Ammon's horn (tissue), 1 donor: ENCODE data around the gene BPIFB2.

Experiments used
- DNase-seq: peaks from one replicate; pipeline ENCODE4 v3.0.0-alpha.2; 2016; ENCODE audit warnings: low spot score

Gene BPIFB2

DNA sequence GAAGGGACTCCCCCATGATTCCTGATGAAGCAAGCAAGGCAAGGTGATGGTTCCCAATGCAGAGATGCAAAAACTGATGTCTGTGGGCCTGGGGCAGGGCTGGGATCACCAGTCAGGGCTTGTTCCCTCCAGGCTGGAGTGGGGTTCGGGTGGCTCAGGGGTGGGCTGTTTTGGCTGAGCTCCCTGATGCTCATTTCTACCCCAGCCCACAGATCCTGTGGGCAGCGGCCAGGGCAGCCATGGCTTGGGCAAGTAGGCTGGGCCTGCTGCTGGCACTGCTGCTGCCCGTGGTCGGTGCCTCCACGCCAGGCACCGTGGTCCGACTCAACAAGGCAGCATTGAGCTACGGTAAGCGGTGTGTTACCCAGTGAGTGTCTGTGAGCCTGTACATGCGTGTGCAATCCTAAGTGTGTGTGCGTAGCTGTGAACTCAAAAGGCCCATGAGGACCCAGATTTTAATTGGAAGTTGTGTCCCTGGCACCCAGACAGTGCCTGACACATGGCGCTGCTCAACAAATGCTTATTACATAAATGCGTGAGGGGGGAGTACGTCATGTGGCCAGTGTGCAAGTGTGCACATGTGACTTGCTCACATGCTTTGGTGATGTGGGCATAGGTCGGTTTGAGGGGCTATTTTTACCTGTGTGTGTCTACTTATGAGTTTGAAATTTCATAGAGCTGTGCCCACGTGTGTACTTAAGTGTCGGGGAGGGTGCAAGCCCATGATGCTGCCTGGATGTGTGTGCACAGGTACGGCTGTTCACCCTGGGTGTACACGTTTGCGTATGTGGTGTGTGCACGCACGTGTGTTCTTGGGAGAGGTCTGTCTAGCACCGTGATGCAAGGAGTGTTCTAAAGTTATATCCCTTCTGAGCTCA lies 1.1 kb downstream of the BPIFB2 start:
- DNase-seq, result no peak

DNA sequence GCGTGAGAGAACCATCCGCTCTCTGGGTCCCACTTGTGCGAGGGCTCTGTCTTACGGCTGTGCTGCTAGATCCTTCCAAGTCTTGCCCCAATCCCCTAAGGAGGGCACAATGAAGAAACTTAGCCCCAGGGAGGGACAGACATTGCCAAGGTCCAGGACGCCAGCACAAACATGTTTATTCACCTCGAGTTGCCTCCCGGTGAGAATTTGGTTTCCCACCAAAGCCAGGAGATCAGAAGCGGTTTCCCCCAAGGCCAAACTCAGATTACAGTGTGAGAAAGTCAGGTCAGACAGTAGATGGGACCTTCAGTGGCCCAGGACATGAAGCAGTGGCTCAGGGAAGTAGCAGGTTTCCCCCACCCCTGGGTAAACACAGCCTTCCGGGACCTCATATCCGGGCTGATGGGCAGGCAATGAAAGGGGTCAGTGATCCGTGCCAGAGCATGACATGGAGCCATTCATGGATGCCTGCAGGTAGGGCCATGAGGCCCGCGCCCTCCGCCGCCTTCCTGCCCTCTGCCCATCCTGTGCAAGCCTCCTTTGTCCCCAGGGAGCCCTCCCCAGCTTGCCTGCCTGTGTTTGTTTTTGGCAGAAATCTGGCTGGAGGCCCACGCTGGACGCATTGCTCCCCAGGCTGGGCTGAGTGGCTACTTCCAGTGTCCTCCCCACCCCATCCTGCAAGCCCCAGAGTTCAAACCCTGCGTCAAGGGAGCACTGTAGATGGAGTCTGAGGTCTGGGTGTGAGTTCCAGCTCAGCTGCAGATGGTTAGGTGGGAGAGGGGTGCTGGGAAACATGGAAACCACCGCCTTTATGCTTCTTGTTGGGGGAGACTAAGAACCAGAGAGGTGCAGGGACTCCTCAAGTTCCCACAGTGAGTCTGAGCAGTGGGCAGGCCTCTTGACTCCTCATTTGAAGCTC lies 2.0 kb downstream of the BPIFB2 start:
- no peak for DNase-seq

DNA sequence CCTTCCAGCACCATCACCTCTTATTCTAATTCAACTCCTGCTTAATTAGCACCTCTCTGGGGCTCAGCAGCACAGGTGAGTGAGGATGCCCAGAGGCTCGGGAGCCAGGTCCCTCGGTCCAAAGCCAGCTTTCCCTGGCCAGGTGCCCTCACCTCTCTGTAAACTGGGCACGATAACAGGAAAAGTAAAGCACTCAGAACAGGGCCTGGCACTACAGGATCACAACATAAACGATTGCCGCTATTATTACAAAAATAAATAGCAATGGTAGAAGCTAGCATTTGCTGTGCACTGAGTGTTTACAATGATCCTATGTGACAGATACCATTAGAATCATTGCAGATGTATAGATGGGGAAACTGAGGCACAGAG lies 2.6 kb downstream of the BPIFB2 start:
- DNase-seq, result no peak

DNA sequence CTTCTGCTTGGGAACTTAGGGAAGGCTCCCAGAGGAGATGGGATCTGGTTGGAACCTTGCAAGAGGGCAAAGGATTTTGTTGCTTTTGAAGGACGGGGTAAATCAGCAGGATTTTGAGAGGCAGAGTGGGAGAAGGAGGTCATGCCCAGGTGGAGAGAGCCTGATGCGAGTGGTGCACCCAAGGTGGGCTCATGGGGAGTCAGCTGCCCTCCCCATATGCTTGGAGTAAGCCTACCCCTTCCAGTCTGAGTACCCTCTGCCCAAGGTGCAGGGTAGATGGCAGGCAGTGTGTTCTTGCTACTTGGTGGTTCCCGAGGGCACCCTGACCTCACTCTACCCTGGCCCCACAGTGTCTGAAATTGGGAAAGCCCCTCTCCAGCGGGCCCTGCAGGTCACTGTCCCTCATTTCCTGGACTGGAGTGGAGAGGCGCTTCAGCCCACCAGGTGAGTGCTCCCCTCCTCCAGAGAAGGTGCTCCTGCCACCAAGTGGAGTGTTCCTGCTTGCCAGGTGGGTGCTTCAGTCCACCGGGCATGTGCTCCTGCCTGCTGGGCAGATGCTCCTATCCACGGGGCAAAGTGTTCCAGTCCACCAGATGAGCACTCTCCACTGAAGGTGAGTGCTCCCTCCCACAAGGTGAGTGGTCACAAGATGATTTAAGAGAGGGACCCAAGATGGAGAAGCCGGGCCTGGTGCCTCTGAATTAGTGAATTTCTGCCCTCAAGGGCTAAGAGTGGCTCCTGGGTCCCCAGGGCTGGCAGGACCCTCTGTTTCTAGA lies 3.4 kb downstream of the BPIFB2 start:
- no peak for DNase-seq

DNA sequence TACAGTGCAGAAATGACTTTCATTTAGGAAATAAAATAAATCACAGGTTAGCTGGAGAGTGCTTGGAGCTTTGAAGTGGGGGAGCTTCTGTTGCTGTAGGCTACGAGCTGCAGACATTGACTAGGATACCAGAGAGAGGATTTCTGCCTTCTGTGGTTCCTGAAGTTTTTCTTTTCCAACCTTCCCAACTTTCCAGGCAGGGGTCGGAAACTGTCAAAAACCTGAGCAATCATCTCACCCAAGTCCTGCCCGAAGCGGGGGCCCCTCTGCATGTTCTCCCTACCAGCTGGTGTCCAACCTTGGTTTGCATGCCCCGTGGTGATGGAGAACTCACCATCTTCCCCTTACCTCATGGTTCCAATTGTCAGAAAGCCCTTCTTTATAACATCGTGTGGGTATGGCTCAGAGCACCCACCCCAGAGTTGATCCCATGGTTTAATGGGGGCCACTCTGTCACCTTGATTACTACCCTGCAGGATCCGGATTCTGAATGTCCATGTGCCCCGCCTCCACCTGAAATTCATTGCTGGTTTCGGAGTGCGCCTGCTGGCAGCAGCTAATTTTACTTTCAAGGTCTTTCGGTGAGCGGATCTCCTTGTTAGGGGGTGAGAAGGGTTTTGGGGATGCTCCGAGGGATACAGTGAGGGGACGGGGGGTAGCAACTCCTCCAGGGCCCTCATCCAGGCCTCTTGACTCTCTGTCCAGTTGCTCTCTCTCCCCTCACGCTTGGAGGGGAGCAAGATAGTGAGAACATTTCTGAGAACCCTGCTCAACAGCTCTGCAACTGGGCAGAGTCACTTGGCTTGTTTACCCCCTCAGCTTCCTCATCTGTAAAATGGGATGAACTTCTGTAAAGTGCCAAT lies 5.1 kb downstream of the BPIFB2 start:
- DNase-seq, result no peak

DNA sequence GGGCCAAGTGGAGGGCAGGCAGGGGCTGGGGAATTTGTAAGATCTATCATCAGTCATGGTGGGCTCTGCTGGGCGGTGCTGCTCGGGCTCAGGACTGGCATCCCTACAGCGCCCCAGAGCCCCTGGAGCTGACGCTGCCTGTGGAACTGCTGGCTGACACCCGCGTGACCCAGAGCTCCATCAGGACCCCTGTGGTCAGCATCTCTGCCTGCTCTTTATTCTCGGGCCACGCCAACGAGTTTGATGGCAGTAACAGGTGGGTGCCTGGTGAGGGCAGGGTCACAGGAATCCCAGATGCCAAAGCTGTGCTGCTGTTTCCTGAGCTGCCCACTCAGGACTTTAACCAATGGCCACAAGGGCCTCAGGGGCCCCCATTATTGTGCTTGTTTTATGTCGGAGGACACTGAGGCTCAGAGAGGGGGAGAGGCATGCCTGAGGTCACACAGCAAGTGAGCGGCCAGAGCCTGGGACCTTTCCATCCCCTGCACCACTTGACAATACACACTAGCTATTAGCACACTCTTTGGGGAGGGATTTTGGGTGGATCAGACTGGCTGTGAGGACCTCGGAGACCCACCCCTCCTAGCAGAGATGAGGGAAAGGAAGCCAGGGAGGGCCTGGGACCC lies 6.3 kb downstream of the BPIFB2 start:
- DNase-seq, result no peak

DNA sequence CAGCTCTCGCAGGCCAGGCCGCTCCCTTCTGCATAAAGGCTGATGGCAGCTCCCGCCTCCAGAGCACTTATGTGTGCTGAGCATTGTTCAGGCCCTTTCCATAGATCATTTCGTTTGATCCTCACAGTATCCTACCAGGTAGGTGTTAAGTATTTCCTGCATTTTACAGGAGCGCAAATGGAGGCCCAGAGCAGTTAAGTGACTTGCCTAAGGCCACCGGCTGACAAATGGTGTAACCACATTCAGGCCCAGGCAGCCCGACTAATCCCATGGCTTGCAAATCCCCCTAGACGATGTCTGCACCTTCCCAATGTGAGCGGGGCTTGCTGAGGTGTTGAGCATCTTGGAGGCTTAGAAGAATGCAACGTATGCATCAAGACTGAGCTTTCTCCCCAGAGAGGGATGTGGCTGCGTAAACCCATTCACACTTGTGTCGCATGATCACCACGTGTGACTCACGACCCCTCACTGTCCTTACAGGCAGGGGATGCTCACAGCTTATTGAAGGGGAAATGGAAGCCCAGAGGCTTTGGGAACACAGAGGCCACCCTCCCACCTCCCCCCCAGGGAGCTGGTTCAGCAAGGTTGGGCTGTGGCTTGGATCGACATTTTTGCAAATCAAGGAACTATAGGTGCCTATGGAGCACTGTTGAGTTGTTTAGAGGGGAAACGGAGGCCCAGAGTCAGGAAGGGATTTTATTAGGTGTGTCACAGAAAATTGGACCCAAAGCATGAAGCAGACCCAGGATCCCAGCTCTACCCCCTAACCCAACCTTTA lies 7.0 kb downstream of the BPIFB2 start:
- no peak for DNase-seq

DNA sequence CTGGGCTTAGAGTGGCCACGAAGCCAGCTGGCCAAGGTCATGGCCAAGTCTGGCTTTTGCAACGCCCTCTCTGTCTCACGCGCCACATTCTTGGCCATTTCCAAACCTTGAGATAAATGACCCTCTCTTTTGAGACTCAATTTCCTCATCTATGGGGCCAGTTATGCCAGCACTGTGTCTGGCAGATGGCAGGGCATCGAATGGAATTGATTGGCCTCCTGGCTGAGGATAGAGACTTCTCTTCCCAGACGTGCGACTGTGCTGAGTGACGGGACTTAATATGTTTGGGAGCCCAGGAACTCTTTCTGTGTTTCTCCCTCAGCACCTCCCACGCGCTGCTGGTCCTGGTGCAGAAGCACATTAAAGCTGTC lies 7.6 kb downstream of the BPIFB2 start:
- no peak for DNase-seq

DNA sequence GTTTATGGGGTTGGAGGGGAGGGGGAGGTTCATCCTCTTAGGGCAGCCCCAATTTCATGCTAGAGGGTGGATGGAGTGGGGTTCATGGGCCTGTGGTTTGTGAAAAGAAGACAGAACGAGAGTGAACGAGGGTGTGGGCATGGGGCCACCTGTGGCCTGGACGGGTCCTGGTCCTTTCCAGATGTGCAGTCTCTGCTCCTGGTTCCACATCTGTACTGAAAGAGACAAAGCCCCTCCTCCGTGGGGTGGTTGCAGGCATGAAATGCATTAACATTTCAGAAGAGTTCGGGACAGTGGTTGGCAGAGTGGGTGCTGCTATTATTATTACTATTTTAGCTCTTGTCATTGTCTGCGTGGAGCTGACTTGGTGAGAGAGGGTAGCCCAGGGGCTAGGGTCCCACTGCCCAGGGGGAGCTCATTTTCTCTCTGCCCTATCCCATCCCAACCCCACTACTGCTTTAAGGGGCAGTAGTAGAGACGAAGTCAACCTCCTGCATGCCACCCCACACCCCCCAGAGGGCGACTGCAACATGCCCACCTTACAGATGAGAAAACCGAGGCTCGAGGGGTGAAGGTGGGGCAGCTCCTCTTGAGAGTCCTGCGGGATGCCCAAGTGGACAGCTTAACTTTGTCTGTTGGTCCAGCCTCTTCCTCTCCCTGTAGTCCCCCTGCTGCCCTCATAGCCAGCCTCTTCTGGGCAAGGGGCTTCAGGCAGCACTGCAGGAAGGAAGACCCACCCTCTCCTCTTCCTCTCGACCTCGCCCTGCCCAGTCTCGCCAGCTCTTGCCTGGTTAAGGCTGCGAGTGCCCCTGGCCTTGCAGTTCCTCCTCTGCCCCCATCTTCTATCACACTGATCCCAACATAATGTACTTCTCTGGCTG lies 8.4 kb downstream of the BPIFB2 start:
- DNase-seq, result no peak

DNA sequence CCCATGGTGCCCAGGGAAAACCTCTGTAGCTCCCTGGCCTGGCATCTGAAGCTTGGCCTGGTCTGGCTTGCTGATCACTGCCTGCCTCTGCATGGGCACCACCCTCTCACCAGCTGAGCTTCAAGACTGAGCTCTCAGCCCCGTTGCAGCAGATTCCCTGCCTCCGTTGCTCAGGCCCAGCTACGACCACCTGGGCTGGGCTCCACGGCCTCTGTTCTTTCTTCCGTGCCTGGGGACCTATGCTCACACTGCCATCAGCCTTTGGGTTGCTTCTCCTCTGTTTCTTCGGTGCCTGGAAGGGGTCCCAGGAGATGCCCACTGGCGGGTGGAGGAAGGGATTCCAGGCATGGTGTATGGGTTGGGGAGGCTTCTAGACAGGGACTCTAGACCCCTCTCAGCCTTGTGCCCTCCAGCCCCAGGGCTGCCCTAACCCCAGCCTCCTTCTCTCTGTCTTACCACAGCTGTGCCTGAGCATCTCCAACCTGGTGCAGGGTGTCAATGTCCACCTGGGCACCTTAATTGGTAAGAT lies 9.1 kb downstream of the BPIFB2 start:
- DNase-seq, result no peak

DNA sequence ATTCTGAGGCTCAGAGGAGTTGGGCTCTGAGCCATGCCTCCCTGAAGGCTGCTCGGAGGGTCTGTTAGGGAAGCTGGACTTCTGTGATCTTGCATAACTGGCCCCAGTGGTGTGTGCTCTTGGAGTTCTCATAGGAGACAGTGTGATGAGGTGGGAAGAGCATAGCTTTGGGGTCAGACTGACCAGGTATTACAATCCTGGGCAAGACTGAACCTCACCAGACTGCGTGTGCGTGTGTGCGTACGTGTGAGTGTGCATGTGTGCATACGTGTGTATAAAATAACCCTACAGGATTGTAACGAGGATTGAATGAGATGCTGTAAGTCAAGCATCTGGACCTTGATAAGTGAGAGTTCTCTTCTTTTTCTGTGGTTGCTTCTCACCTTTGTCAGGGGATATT lies 10.0 kb downstream of the BPIFB2 start:
- DNase-seq, result no peak

DNA sequence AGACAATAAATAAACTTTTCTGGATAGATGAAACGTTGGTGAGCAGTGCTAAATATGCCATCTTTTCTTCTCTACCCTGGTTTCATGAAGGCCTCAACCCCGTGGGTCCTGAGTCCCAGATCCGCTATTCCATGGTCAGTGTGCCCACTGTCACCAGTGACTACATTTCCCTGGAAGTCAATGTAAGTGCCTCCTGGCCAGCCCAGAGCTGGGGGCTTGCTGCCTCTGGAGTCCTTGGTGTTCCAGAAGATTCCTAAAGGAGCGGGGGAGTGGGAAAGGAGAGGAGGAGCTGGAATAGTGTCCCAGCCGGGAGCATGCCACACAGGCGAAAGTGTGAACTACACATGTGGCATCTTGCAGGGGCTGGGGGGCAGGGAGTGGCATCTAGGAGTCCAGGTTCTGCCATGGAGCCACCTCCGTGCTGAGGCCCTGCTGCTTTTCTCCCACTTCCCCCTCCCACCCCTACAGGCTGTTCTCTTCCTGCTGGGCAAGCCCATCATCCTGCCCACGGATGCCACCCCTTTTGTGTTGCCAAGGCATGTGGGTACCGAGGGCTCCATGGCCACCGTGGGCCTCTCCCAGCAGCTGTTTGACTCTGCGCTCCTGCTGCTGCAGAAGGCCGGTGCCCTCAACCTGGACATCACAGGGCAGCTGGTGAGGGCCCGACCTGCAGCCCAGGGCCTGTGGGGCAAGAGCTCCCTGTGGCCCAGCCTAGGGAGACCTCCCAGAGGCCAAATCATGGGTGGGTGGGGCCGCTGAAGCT lies 10.8 kb downstream of the BPIFB2 start:
- DNase-seq, result no peak

DNA sequence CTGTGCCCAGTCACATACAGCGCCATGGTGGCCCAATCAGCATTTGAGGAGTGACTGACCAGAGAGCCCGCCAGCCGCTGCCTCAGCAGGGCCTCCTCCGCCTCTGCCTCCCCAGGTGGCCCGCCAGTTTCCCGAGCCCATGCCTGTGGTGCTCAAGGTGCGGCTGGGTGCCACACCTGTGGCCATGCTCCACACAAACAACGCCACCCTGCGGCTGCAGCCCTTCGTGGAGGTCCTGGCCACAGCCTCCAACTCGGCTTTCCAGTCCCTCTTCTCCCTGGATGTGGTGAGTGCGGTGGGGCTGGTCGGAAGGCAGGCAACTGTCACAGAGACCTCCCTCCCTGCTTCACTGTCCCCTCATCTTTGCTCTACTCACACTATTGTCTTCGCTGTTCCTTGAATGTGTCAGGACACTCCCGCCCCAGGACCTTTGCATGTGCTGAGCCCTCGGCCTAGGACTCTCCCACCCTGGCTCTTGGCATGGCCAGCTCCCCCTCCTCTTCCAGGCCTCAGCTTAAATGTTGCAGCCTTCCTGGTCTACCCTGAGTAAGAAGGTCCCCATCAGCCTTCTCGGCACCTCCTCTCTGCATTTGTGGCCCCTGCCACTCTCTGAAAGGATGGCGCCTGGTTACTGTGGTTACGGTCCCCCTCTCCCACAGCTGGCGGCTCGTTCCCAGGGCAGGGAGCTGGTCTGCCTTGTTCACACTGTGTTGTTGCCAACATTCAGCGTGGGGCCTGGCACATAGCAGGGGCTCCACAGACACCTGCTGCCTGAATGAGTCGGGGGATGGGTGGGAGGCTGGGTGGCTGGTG lies 12.2 kb downstream of the BPIFB2 start:
- no peak for DNase-seq

DNA sequence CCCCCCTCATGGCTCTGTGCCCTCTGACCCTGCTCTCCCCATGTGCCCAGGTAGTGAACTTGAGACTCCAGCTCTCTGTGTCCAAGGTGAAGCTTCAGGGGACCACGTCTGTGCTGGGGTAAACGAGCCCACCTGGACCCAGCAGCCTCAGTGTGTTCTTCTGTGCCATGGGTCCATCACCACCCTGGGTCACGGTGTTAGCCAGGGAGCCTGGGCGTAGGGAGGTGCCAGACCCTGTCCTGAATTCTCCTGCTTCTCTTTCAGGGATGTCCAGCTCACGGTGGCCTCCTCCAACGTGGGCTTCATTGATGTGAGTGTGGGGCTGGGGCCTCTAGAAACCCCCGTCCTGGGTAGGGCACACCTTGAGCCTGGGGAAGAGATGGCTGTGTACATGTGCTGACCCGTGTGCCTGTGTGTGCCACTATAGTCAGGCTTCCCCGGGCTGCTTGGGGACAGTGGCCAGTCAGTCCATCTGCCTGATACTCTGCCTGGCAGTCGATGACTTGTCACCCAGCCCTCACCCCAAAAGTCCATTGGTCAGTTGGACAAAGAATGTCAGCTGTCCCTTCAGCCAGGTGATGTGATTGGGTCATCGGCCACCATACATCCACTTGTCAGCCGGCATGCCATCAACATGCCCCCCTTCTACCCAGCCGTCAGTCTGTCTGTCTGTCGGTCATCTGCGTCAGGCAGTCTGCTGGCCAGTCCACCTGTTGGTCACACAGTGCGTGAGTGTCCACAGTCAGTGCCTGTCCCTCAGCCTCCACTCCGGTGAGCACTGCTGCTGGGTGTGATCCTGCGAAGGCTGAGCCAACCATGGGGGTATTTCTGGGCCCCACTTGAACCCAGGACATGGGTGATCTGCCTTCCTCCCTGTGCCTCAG lies 13.0 kb downstream of the BPIFB2 start:
- no peak for DNase-seq

DNA sequence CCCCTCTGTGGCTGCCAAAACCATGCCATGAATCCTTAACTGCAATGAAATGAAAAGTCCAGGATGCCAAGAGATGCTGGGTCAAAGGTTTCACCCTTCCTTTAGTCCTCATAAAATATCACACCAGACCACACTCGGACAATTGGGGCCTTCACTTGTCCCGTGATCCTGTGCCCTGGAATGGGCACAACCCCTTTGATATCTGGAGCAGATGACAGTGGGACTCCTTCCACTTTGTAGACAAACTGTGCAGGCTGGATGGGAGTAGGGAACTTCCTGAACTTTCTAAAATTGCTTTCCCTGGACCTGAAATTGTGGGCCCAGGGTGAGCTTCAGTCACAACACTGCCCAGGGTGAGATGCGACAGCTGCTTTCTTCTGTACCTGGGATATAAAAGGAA lies 14.4 kb downstream of the BPIFB2 start:
- no peak for DNase-seq

DNA sequence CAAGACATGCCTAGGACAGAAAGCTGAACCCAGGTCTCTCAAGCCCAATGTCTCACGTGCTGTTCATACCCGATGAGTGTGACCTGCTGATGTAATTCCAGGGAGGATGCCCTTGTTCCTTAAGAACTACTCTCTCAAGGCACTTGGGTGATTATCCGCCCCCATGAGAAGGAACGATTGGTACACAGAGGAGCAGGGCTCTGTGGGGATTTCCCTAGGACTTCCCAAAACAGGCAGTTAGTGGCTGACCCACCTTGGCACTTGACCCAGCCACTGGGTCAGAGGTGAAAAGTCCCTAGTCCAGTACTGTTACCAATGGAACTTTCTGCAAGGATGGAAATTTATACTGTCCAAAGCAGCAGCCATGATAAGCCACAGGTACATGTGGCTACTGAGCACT lies 14.8 kb downstream of the BPIFB2 start:
- DNase-seq, result no peak
